ENCODE measurements around the gene GTF2I.

DNA sequence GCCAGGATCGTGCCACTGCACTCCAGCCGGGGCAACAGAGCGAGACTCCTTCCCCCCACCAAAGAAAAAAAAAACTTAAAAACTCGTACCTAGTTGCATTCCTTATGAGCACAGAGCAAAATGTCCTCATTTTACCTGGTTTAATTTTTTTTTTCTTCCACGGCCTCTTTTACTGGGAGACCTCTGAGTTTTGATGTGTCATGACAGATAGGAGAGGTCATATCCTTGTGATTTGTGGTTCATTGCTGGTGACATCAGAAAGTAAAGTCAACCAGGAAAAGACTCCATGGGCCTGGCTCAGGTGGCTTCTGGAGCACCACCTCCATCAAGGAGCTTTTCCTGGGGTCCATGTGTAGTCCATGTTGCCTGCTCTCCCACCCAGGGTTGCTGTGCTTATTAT lies 26.3 kb downstream of the GTF2I start:
- TF ChIP-seq, protein P1, sequence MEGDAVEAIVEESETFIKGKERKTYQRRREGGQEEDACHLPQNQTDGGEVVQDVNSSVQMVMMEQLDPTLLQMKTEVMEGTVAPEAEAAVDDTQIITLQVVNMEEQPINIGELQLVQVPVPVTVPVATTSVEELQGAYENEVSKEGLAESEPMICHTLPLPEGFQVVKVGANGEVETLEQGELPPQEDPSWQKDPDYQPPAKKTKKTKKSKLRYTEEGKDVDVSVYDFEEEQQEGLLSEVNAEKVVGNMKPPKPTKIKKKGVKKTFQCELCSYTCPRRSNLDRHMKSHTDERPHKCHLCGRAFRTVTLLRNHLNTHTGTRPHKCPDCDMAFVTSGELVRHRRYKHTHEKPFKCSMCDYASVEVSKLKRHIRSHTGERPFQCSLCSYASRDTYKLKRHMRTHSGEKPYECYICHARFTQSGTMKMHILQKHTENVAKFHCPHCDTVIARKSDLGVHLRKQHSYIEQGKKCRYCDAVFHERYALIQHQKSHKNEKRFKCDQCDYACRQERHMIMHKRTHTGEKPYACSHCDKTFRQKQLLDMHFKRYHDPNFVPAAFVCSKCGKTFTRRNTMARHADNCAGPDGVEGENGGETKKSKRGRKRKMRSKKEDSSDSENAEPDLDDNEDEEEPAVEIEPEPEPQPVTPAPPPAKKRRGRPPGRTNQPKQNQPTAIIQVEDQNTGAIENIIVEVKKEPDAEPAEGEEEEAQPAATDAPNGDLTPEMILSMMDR (conservative IDR thresholded peaks at IDR 0.05), result no peak
- no peak for TF ChIP-seq ZFX (IDR thresholded peaks at IDR 0.05)

Data from C4-2B (cell line).